ENCODE results near the gene FHOD3.

GRCh38 chr18:36440614-36441013 is 143.1 kb downstream of the FHOD3 start:
- TF ChIP-seq CTCF (IDR thresholded peaks at IDR 0.05) = no peak
- TF ChIP-seq HOXB13 (CRISPR knock-in tag; IDR thresholded peaks at IDR 0.05; ENCODE audit: low read depth) = no peak
- no peak for TF ChIP-seq POLR2A (IDR thresholded peaks at IDR 0.05; ENCODE audit: low read length)
- no peak for TF ChIP-seq PHF8 (IDR thresholded peaks at IDR 0.05; ENCODE audit: borderline replicate concordance, low read depth)
- no peak for TF ChIP-seq RAD21 (conservative IDR thresholded peaks at IDR 0.05 in 1 of 2, IDR thresholded peaks at IDR 0.05 in 1 of 2)
- TF ChIP-seq REST (IDR thresholded peaks at IDR 0.05) = no peak
- TF ChIP-seq NFE2L2 (conservative IDR thresholded peaks at IDR 0.05; ENCODE audit: low read length) = no peak
